LHCN-M2 (cell line): Measurements from ENCODE around the gene ZNF746. TPM values are rescaled to one million over a fixed set of nuclear protein-coding genes. Genes with fewer than 3 reads are reported as not detected.

Experiments used
- DNase-seq: peaks from one replicate; pipeline ENCODE4 v3.0.0-alpha.2; 2012; ENCODE audit warnings: low read depth
- total RNA-seq: library from RNA; depleted of rRNA; stranded (reverse); fragments of >200 nt; gene quantifications from 2 replicates; pipeline ENCODE4 v1.2.3, GENCODE V29; 2014; rRNA removed

Gene ZNF746
- total RNA-seq, 1 experiment from 2014 or later: 27.6 TPM

GRCh38 chr7:149427893-149428292 lies 69.7 kb downstream of the ZNF746 start:
- DNase-seq: no peak

- DNase-seq: no peak
Measured at GRCh38 chr7:149427096-149427680, 70.4 kb downstream of the ZNF746 start.

- DNase-seq: no peak
Measured at GRCh38 chr7:149423449-149424110, 74.0 kb downstream of the ZNF746 start.

GRCh38 chr7:149422914-149423301 lies 74.7 kb downstream of the ZNF746 start:
- no peak for DNase-seq

Other genes starting within 250 kb of the ZNF746 start
- 16.6 and 17.6 TPM in 2 replicates for gene ZNF783, start 235.6 kb downstream of the ZNF746 start, total RNA-seq
- 11.0 and 15.9 TPM in 2 replicates for gene ZNF777, start 36.7 kb downstream of the ZNF746 start, total RNA-seq